ENCODE data around the gene CXXC5.
A peak's percentile ranks its signal among the peaks of the same experiment; 100 is the strongest.

The CXXC5 gene

DNA sequence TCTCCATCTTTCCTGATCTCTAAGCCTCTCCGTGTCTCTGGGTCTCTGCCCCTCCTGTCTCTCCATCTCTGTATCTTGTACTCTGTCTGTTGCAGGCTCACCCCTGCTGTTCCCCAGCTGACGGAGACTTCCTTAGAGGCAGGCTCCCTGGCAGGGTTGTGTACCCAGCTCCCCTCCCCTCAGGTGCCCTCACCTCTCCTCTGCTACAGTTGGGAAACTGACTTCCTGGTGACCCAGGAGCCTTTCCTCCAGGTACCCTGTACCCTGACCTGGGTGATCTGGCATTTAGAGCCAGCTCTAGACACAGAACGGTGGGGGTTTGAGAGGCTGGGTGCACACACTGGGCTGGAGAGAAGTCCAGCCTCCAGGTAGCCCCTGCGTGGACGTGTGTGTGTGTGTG is 37.7 kb downstream of the CXXC5 start:
- peak in 1 of 42 donors; percentile 17 for DNase-seq
- intact Hi-C loops (cut with DNase I) = loop anchor here (5.0 kb wide), 1 partner anchor 39 kb away; the partner anchor contains the start of gene CXXC5

- DNase-seq = no peak
- intact Hi-C loops (cut with DNase I) = loop anchor here (5.0 kb wide), 1 partner anchor 39 kb away; the partner anchor contains the start of gene CXXC5
These were observed 38.2 kb downstream of the CXXC5 start for GRCh38 chr5:139686356-139686705.

DNA sequence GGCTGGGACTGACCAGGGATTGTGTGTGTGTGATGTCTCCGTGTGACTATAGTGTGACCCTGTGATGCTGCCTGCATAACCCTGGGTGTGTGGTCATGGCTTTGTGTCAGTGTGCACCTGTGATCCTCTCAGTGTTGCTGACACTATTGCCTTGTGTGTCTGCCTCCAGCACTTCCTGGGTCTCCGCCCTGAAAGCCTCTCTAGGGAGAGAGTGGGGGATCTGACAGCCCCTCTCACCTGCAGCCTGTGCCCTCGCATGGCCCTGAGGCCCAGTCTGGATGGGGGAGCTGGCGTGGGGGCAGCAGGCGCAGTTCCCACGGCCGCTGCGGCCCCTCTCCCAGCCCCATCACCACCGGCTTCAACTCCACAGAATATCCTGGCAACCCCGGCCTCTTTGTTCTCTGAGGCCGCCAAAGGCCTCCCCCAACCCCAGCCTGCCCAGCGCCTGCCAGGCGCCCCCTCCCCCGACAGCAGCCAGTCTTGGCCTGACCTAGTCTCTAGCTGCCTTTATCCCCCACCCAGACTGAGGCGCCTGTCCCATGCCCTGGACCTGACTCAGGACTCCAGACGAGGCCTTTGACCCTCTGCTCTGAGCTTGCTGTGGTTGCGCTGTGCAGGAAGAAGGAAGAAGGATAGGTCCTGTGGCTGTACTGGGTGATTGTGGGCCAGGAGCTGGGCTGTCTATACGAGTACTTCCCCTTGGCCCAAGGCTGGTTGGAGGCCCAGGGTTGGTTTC is 38.7 kb downstream of the CXXC5 start:
- DNase-seq = peak in 4 of 42 donors; percentile 38 to 60 (median 48)
- intact Hi-C loops (cut with DNase I) = loop anchor here (5.0 kb wide), 1 partner anchor 40 kb away; the partner anchor contains the start of gene CXXC5

- intact Hi-C loops (cut with DNase I) = loop anchor here (5.0 kb wide), 1 partner anchor 40 kb away; the partner anchor contains the start of gene CXXC5
These were observed 39.5 kb downstream of the CXXC5 start for GRCh38 chr5:139687656-139688055.

DNA sequence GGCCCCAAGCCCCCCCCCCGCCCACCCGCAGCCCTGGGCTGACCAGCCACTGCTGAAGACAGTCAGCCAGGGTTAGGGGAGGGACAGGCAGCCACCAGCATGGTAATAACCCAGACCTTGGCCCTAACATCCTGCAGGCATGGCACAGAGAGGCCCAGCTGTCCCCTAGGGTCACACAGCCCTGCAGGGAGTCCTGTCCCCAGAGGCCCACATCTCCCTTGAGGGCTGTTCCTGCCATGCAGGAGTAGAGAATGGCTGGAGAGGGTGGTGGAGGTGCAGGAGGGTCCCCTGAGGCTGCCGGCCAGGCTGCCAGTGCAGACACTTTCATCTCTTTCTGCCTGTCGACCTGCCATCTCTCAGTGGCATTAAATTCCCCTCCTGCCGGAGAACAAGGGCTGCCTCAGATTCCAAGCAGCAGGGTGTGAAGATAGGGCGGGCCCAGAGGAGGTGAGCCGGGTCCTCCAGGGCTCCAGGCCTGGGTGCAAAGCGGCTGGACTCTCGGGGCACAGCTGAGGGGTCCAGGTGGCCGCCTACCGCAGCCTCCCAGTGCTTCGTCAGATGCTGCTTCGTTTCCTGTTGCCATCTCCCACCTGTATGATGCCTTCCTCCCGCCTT is 40.0 kb downstream of the CXXC5 start:
- no peak for DNase-seq
- intact Hi-C loops (cut with DNase I) = loop anchor here (5.0 kb wide), 1 partner anchor 41 kb away; the partner anchor contains the start of gene CXXC5

More at GRCh38 chr5:139687656-139688055, 39.5 kb downstream of the CXXC5 start:
- peak in 2 of 42 donors; percentile 32 to 60 for DNase-seq

GRCh38 chr5:139688751-139689372 is 40.7 kb downstream of the CXXC5 start:
- intact Hi-C loops (cut with DNase I) = loop anchor here (5.0 kb wide), 1 partner anchor 42 kb away; the partner anchor contains the start of gene CXXC5
- DNase-seq = no peak

- intact Hi-C loops (cut with DNase I) = loop anchor here (5.0 kb wide), 1 partner anchor 42 kb away; the partner anchor contains the start of gene CXXC5
- DNase-seq = no peak
These were observed 41.5 kb downstream of the CXXC5 start for GRCh38 chr5:139689631-139690063.

DNA sequence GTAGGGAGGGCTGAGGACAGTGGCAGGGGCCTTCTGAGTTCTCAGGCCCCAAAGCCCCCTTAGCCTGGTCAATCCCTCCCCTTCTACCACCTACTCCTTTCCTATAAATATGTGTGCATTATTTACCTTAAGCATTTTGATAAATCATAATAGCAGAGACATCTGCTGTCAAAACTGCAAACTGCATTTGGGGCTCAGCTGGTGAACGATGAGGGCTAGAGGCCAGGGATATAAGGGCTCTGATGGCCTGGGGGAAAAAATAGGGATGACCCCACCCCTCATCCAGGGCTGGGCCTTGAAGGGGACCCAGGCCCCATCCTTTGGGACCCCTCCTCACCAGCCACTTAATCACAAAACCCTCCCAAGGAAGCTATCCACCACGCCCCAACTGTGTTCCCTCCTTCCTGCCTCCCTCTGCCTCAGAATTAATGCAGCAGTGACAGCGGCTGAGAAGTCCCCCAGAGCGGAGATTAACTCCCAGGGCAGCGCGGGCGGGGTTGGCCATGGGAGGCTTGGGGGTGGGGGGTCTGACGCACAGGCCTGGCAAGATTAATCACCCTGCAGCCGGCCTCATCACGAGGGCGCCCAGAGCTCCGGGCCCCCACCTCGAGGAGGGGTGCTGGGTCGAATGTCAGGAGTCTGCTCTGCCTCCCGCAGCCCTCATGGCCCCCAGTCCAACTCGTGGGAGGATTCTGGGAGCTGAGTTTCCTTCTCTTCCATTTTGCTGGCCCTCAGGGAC is 42.1 kb downstream of the CXXC5 start:
- peak in 15 of 42 donors; percentile 45 to 81 (median 63) for DNase-seq
- intact Hi-C loops (cut with DNase I) = no loop called here

DNA sequence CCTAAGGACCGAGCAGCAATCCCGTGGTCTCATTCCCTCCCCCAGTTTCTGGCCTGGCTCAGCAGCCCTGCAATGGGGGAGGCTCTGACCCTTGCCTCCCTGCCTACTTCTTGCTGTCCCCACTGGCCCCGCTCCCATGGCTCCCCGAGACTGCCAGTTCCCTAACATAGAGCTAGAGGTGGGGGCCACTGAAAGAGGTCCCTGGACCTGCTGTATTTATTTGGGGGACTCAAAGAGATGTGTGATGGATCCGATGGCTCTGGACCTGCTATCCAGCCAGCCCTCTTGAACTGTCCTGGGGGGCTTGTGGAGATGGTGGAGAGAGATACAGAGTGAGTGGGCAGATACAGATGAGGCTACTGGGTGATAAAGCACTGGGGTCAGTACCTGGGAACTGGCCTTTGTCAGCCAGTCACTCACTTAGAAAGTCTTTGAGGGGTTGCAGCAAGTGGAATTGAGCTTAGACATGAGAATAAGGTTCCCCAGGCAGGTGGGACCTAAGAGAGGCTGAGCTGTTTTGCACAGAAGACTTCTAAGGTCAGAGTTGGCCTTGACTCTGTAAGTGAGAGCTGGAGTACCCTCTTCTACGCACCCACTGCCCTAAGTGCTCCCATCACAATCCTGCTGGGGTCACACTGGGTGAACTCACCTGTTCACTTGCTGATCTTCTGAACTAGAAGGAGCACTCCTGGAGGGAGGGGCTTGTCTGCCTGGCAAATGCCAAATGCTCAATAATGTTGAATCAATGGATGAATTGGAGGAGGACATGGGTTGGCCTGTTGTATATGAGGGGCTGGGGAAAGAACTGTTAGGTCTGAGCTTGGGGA is 42.9 kb downstream of the CXXC5 start:
- intact Hi-C loops (cut with DNase I) = no loop called here
- DNase-seq = peak in 1 of 42 donors; percentile 47

DNA sequence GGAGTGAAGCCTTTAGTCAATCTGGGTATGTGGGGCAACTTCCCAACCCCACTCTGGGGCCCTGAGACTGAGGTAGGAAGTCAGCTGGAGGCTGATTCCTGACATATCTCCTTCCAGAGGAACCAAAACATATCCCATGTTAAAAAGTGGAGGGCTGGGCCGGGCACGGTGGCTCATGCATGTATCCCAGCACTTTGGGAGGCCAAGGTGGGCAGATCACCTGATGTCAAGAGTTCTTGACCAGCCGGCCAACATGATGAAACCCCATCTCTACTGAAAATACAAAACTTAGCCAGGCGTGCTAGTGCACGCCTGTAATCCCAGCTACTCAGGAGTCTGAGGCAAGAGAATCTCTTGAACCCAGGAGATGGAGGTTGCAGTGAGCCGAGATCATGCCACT is 44.0 kb downstream of the CXXC5 start:
- DNase-seq = no peak
- intact Hi-C loops (cut with DNase I) = no loop called here

- intact Hi-C loops (cut with DNase I) = no loop called here
- no peak for DNase-seq
These were observed 44.6 kb downstream of the CXXC5 start for GRCh38 chr5:139692679-139693308.

DNA sequence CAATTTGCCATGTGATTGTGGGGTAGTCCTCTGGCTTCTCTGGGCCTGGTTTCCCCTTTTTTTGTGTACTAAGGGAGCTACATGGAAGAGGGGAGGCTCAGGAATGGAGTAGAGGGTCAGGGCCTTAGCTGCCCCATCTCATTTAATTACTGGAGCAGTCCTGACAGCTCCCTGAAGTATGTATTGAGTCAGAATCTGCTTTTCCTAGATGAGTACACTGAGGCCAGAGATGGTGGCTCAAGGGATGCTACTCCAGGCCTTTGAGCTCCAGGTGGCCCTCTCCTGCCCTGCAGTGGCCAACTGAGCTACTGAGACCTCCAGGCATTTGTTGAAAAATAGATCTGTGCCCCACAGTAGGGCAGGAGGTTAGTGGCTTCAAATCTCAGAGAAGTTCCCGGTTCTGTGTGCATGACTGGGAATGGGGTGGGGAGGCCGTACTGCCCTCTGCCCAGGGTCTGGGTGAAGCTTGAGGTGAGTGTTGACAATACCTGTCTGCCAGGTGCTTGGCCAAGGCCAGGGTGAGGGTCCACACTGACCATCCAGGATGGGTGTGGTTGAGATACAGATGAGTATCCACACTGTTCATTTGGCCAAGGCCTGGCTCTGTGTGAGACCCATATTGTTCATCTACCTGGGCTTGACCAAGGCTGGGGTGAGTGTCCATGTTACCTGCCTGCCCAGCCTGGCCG is 45.7 kb downstream of the CXXC5 start:
- intact Hi-C loops (cut with DNase I) = no loop called here

GRCh38 chr5:139694556-139695177 is 46.5 kb downstream of the CXXC5 start:
- DNase-seq = no peak
- intact Hi-C loops (cut with DNase I) = loop anchor here (5.0 kb wide), 1 partner anchor 73 kb away; no protein-coding TSS in a partner anchor

More for the DNA sequence above, 45.7 kb downstream of the CXXC5 start:
- no peak for DNase-seq

DNA sequence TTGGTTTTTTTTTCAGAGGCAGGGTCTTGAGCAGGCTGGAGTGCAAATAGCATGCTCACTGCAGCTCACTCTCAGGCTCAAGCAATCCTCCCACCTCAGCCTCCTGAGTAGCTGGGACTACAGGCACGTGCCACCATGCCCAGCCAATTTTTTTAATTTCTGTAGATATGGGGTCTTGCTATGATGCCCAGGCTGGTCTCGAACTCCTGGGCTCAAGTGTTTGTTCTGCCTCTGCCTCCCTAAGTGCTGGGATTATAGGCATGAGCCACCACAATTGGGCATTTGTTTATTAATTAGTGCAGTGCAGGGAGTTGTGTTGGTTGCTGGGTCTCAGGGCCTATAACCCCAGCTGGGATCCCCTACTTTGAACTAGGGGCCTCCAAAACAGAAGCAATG is 47.0 kb downstream of the CXXC5 start:
- no peak for DNase-seq
- intact Hi-C loops (cut with DNase I) = loop anchor here (5.0 kb wide), 1 partner anchor 72 kb away; no protein-coding TSS in a partner anchor

GRCh38 chr5:139696167-139696893 is 48.2 kb downstream of the CXXC5 start:
- intact Hi-C loops (cut with DNase I) = loop anchor here (5.0 kb wide), 1 partner anchor 71 kb away; no protein-coding TSS in a partner anchor

More at GRCh38 chr5:139696167-139696893, 48.2 kb downstream of the CXXC5 start:
- no peak for DNase-seq
